ENCODE measurements around the gene FOXL3. TPM values are rescaled to one million over a fixed set of nuclear protein-coding genes. Genes with fewer than 3 reads are reported as not detected.

The FOXL3 gene
- total and polyA plus RNA-seq, 2 experiments from 2014 or later, result not detected

- Histone ChIP-seq H3K9me2 (ENCODE audit: insufficient read depth) (no peaks in the 10 kb centered on the region), H3K4me1 (ENCODE audit: insufficient read depth) (no peaks in the 10 kb centered on the region), H2AFZ (no peak overlapping the region), H4K20me1 (replicated peaks; ENCODE audit: insufficient read depth) (no peaks in the 10 kb centered on the region), H3F3A (replicated peaks; ENCODE audit: low read depth) (no peaks in the 10 kb centered on the region), H3K4me3 (no peak overlapping the region), H3K4me2 (no peak overlapping the region), H3K36me3 (ENCODE audit: insufficient read depth) (no peaks in the 10 kb centered on the region), H3K27ac (ENCODE audit: low read depth) (no peak overlapping the region), H3K27me3 (ENCODE audit: insufficient read depth) (no peaks in the 10 kb centered on the region), H3K79me2 (replicated peaks; ENCODE audit: insufficient read depth) (no peaks in the 10 kb centered on the region)
- H3K36me3 Mint-ChIP-seq (ENCODE audit: low read depth), result peaks cover 73% of the 10 kb centered on the region
- H3K27ac Mint-ChIP-seq, result no peak overlapping the region
- no peak overlapping the region for H3K4me3 Mint-ChIP-seq
- H3K4me1 Mint-ChIP-seq, result no peaks in the 10 kb centered on the region
- no peak for ATAC-seq
- TF ChIP-seq JUNB (IDR thresholded peaks at IDR 0.05; ENCODE audit: unreplicated experiment), result no peak
- TF ChIP-seq, protein P1, sequence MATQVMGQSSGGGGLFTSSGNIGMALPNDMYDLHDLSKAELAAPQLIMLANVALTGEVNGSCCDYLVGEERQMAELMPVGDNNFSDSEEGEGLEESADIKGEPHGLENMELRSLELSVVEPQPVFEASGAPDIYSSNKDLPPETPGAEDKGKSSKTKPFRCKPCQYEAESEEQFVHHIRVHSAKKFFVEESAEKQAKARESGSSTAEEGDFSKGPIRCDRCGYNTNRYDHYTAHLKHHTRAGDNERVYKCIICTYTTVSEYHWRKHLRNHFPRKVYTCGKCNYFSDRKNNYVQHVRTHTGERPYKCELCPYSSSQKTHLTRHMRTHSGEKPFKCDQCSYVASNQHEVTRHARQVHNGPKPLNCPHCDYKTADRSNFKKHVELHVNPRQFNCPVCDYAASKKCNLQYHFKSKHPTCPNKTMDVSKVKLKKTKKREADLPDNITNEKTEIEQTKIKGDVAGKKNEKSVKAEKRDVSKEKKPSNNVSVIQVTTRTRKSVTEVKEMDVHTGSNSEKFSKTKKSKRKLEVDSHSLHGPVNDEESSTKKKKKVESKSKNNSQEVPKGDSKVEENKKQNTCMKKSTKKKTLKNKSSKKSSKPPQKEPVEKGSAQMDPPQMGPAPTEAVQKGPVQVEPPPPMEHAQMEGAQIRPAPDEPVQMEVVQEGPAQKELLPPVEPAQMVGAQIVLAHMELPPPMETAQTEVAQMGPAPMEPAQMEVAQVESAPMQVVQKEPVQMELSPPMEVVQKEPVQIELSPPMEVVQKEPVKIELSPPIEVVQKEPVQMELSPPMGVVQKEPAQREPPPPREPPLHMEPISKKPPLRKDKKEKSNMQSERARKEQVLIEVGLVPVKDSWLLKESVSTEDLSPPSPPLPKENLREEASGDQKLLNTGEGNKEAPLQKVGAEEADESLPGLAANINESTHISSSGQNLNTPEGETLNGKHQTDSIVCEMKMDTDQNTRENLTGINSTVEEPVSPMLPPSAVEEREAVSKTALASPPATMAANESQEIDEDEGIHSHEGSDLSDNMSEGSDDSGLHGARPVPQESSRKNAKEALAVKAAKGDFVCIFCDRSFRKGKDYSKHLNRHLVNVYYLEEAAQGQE (IDR thresholded peaks at IDR 0.05; ENCODE audit: unreplicated experiment), result no peak
- no peak for TF ChIP-seq ZNF331 (CRISPR knock-in tag; IDR thresholded peaks at IDR 0.05; ENCODE audit: low read depth)
- TF ChIP-seq CREB1 (CRISPR knock-in tag; IDR thresholded peaks at IDR 0.05; ENCODE audit: low read depth), result no peak
- TF ChIP-seq, protein P2, sequence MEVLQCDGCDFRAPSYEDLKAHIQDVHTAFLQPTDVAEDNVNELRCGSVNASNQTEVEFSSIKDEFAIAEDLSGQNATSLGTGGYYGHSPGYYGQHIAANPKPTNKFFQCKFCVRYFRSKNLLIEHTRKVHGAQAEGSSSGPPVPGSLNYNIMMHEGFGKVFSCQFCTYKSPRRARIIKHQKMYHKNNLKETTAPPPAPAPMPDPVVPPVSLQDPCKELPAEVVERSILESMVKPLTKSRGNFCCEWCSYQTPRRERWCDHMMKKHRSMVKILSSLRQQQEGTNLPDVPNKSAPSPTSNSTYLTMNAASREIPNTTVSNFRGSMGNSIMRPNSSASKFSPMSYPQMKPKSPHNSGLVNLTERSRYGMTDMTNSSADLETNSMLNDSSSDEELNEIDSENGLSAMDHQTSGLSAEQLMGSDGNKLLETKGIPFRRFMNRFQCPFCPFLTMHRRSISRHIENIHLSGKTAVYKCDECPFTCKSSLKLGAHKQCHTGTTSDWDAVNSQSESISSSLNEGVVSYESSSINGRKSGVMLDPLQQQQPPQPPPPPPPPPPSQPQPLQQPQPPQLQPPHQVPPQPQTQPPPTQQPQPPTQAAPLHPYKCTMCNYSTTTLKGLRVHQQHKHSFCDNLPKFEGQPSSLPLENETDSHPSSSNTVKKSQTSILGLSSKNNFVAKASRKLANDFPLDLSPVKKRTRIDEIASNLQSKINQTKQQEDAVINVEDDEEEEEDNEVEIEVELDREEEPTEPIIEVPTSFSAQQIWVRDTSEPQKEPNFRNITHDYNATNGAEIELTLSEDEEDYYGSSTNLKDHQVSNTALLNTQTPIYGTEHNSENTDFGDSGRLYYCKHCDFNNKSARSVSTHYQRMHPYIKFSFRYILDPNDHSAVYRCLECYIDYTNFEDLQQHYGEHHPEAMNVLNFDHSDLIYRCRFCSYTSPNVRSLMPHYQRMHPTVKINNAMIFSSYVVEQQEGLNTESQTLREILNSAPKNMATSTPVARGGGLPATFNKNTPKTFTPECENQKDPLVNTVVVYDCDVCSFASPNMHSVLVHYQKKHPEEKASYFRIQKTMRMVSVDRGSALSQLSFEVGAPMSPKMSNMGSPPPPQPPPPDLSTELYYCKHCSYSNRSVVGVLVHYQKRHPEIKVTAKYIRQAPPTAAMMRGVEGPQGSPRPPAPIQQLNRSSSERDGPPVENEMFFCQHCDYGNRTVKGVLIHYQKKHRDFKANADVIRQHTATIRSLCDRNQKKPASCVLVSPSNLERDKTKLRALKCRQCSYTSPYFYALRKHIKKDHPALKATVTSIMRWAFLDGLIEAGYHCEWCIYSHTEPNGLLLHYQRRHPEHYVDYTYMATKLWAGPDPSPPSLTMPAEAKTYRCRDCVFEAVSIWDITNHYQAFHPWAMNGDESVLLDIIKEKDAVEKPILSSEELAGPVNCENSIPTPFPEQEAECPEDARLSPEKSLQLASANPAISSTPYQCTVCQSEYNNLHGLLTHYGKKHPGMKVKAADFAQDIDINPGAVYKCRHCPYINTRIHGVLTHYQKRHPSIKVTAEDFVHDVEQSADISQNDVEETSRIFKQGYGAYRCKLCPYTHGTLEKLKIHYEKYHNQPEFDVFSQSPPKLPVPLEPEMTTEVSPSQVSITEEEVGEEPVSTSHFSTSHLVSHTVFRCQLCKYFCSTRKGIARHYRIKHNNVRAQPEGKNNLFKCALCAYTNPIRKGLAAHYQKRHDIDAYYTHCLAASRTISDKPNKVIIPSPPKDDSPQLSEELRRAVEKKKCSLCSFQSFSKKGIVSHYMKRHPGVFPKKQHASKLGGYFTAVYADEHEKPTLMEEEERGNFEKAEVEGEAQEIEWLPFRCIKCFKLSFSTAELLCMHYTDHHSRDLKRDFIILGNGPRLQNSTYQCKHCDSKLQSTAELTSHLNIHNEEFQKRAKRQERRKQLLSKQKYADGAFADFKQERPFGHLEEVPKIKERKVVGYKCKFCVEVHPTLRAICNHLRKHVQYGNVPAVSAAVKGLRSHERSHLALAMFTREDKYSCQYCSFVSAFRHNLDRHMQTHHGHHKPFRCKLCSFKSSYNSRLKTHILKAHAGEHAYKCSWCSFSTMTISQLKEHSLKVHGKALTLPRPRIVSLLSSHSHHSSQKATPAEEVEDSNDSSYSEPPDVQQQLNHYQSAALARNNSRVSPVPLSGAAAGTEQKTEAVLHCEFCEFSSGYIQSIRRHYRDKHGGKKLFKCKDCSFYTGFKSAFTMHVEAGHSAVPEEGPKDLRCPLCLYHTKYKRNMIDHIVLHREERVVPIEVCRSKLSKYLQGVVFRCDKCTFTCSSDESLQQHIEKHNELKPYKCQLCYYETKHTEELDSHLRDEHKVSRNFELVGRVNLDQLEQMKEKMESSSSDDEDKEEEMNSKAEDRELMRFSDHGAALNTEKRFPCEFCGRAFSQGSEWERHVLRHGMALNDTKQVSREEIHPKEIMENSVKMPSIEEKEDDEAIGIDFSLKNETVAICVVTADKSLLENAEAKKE (CRISPR knock-in tag; IDR thresholded peaks at IDR 0.05), result no peak
- TF ChIP-seq ZNF114 (CRISPR knock-in tag; IDR thresholded peaks at IDR 0.05), result no peak
- no peak for TF ChIP-seq NANOG (IDR thresholded peaks at IDR 0.05; ENCODE audit: borderline replicate concordance)
- DNase-seq (ENCODE audit: low spot score), result no peak
- H3K27me3 Mint-ChIP-seq (ENCODE audit: insufficient read depth, low read depth, poor library complexity), result peaks cover 8% of the 10 kb centered on the region
- H3K9me3 Mint-ChIP-seq, result peaks cover 28% of the 10 kb centered on the region
Measured at GRCh38 chr7:251005-251404, 39.0 kb upstream of the FOXL3 start.

Data from GM23338 (cell line).